Parathyroid adenoma (tissue), 2 donors: ENCODE data around the gene RABL2A.
"Not testable (repeated sequence)": the region's sequence is repeated elsewhere in the genome, so short reads cannot be mapped to it uniquely, and the experiment has no call there.

Experiments
- H2AFZ ChIP-seq: fragments of 300-600 bp; sonication (generic); one replicate; pipeline ENCODE4 v1.7.0; 2017; ENCODE audit warnings: antibody characterized with exemption, mild to moderate bottlenecking
- H3K27ac ChIP-seq: fragments of 300-600 bp; sonication (generic); one replicate; pipeline ENCODE4 v1.7.0; 2017
- H3K27me3 ChIP-seq: fragments of 300-600 bp; sonication (generic); one replicate; pipeline ENCODE4 v1.7.0; 2017; ENCODE audit warnings: low read length; ENCODE audit not compliant: control insufficient read depth, insufficient read depth
- H3K36me3 ChIP-seq: fragments of 300-600 bp; sonication (generic); one replicate; pipeline ENCODE4 v1.7.0; 2017; ENCODE audit warnings: low read length; ENCODE audit not compliant: control insufficient read depth, insufficient read depth
- H3K4me1 ChIP-seq: fragments of 300-600 bp; sonication (generic); one replicate; pipeline ENCODE4 v1.7.0; 2017; ENCODE audit warnings: control low read depth
- H3K4me2 ChIP-seq: fragments of 300-600 bp; sonication (generic); one replicate; pipeline ENCODE4 v1.7.0; 2017; ENCODE audit warnings: low read length
- H3K4me3 ChIP-seq: fragments of 300-600 bp; sonication (generic); one replicate; pipeline ENCODE4 v1.7.0; 2017; ENCODE audit warnings: low read depth, low read length
- H3K79me2 ChIP-seq: fragments of 300-600 bp; sonication (generic); one replicate; pipeline ENCODE4 v1.7.0; 2017; ENCODE audit warnings: control low read depth
- H3K9ac ChIP-seq: fragments of 300-600 bp; sonication (generic); one replicate; pipeline ENCODE4 v1.7.0; 2017; ENCODE audit warnings: mild to moderate bottlenecking
- H3K9me3 ChIP-seq: fragments of 300-600 bp; sonication (generic); one replicate; pipeline ENCODE4 v1.7.0; 2017; ENCODE audit warnings: low read length; ENCODE audit not compliant: control insufficient read depth
- TF ChIP-seq, protein P1 (sequence below): fragments of 300-600 bp; sonication (generic); IDR thresholded peaks from one replicate; pipeline ENCODE4 v1.7.0; 2017; ENCODE audit warnings: antibody characterized with exemption, mild to moderate bottlenecking
- donor health status: primary hyperparathyroidism.

The RABL2A gene

DNA sequence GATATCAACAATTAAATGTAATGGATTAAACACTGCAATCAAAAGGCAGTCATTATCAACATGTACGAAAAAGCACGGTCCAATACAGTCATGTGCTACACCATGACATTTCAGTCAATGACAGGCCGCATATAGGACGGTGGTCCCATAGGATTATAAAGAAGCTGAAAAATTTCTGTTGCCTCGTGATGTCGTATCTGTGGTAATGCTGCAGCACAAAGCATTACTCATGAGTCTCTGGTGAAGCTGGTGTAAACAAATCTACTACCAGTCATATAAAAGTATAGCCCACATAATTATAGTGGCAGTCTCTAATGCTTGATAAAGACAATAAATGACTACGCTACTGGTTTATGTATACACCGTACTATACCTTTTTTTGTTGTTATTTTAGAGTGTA, 58.4 kb downstream of the RABL2A start:
- TF ChIP-seq, protein P1, sequence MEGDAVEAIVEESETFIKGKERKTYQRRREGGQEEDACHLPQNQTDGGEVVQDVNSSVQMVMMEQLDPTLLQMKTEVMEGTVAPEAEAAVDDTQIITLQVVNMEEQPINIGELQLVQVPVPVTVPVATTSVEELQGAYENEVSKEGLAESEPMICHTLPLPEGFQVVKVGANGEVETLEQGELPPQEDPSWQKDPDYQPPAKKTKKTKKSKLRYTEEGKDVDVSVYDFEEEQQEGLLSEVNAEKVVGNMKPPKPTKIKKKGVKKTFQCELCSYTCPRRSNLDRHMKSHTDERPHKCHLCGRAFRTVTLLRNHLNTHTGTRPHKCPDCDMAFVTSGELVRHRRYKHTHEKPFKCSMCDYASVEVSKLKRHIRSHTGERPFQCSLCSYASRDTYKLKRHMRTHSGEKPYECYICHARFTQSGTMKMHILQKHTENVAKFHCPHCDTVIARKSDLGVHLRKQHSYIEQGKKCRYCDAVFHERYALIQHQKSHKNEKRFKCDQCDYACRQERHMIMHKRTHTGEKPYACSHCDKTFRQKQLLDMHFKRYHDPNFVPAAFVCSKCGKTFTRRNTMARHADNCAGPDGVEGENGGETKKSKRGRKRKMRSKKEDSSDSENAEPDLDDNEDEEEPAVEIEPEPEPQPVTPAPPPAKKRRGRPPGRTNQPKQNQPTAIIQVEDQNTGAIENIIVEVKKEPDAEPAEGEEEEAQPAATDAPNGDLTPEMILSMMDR: no peak
- Histone ChIP-seq H3K4me2 (no peak overlapping the region), H3K27me3 (no peaks in the 10 kb centered on the region), H3K27ac (no peak overlapping the region), H3K4me1 (no peaks in the 10 kb centered on the region), H3K9me3 (no peaks in the 10 kb centered on the region), H3K4me3 (no peak overlapping the region), H3K79me2 (no peaks in the 10 kb centered on the region), H2AFZ (no peak overlapping the region), H3K9ac (no peak overlapping the region), H3K36me3 (no peaks in the 10 kb centered on the region)

DNA sequence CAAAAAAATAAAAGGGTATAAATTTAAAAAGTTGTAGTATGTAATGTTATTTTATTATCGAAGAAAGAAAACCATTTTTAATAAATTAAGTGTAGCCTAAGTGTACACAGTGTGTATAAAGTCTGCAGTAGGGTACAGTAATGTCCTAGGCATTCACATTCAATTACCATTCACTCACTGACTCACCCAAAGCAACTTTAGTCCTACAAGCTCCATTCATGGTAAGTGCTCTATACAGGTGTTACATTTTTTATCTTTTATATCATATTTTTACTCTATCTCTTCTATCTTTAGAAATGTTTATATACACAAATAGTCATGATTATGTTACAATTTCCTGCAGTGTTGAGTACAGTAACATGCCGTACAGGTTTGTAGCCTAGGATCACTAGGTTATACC, 59.5 kb downstream of the RABL2A start:
- Histone ChIP-seq H2AFZ (no peak overlapping the region), H3K79me2 (no peaks in the 10 kb centered on the region), H3K4me3 (no peak overlapping the region), H3K9ac (no peak overlapping the region), H3K9me3 (no peaks in the 10 kb centered on the region), H3K27ac (no peak overlapping the region), H3K4me1 (no peaks in the 10 kb centered on the region), H3K27me3 (no peaks in the 10 kb centered on the region), H3K36me3 (no peaks in the 10 kb centered on the region), H3K4me2 (no peak overlapping the region)
- TF ChIP-seq, protein P1: no peak

DNA sequence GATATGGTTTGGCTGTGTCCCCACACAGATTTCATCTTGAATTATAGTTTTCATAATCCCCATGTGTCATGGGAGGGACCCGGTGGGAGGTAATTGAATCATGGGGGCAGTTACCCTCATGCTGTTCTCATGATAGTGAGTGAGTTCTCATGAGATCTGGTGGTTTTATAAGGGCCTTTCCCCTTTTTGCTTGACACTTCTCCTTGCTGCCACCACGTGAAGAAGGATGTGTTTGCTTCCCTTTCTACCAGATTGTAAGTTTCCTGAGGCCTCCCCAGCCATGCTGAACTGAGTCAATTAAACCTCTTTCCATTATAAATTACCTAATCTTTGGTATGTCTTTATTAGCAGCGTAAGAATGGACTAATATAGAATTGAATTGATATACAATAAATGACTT, 63.8 kb downstream of the RABL2A start:
- H3K4me2 ChIP-seq, H2AFZ ChIP-seq, H3K36me3 ChIP-seq, H3K27ac ChIP-seq, H3K9me3 ChIP-seq, H3K9ac ChIP-seq, H3K4me1 ChIP-seq, H3K27me3 ChIP-seq, H3K4me3 ChIP-seq, H3K79me2 ChIP-seq: not testable (repeated sequence)
